ENCODE measurements around the gene PTPN14. TPM values are rescaled to one million over a fixed set of nuclear protein-coding genes. Genes with fewer than 3 reads are reported as not detected.
"Not testable (repeated sequence)": the region's sequence is repeated elsewhere in the genome, so short reads cannot be mapped to it uniquely, and the experiment has no call there.

The PTPN14 gene
- total RNA-seq, 2 donors from 2014 or later = 36.9 to 51.5 TPM

GRCh38 chr1:214494706-214495105 is 56.7 kb downstream of the PTPN14 start:
- DNase-seq (ENCODE audit: low spot score) = no peak
- intact Hi-C loops (cut with DNase I) = loop anchor here in 1 of 2 donors (10.0 kb wide), 1 partner anchor 120 kb away; no protein-coding TSS in a partner anchor

- not testable (repeated sequence) for DNase-seq (ENCODE audit: low spot score)
- intact Hi-C loops (cut with DNase I) = loop anchor here in 1 of 2 donors (10.0 kb wide), 1 partner anchor 119 kb away; no protein-coding TSS in a partner anchor
Observed at GRCh38 chr1:214494179-214494578, 57.2 kb downstream of the PTPN14 start.

GRCh38 chr1:214493126-214493796 is 58.1 kb downstream of the PTPN14 start:
- intact Hi-C loops (cut with DNase I) = loop anchor here in 1 of 2 donors (10.0 kb wide), 1 partner anchor 118 kb away; no protein-coding TSS in a partner anchor
- DNase-seq (ENCODE audit: low spot score) = no peak

- intact Hi-C loops (cut with DNase I) = loop anchor here in 1 of 2 donors (10.0 kb wide), 1 partner anchor 118 kb away; no protein-coding TSS in a partner anchor
- DNase-seq (ENCODE audit: low spot score) = no peak
Observed at GRCh38 chr1:214492401-214493075, 58.9 kb downstream of the PTPN14 start.

- no peak for DNase-seq (ENCODE audit: low spot score)
- intact Hi-C loops (cut with DNase I) = loop anchor here in 1 of 2 donors (10.0 kb wide), 1 partner anchor 117 kb away; no protein-coding TSS in a partner anchor
Observed at GRCh38 chr1:214491468-214492146, 59.8 kb downstream of the PTPN14 start.

- no peak for DNase-seq (ENCODE audit: low spot score)
- intact Hi-C loops (cut with DNase I) = no loop called here
Observed at GRCh38 chr1:214485151-214485550, 66.3 kb downstream of the PTPN14 start.

GRCh38 chr1:214483180-214483579 is 68.2 kb downstream of the PTPN14 start:
- DNase-seq (ENCODE audit: low spot score); intact Hi-C loops (cut with DNase I): not testable (repeated sequence)

GRCh38 chr1:214481983-214482634 is 69.3 kb downstream of the PTPN14 start:
- DNase-seq (ENCODE audit: low spot score) = not testable (repeated sequence)

GRCh38 chr1:214476986-214477870 is 74.2 kb downstream of the PTPN14 start:
- DNase-seq (ENCODE audit: low spot score) = no peak
- intact Hi-C loops (cut with DNase I) = no loop called here

More at GRCh38 chr1:214481983-214482634, 69.3 kb downstream of the PTPN14 start:
- intact Hi-C loops (cut with DNase I) = not testable (repeated sequence)

- DNase-seq (ENCODE audit: low spot score) = no peak
- intact Hi-C loops (cut with DNase I) = no loop called here
Observed at GRCh38 chr1:214476229-214476985, 75.0 kb downstream of the PTPN14 start.

GRCh38 chr1:214475746-214476145 is 75.7 kb downstream of the PTPN14 start:
- intact Hi-C loops (cut with DNase I) = no loop called here
- no peak for DNase-seq (ENCODE audit: low spot score)

- DNase-seq (ENCODE audit: low spot score) = no peak
- intact Hi-C loops (cut with DNase I) = no loop called here
Observed at GRCh38 chr1:214475331-214475730, 76.1 kb downstream of the PTPN14 start.

- no peak for DNase-seq (ENCODE audit: low spot score)
- intact Hi-C loops (cut with DNase I) = no loop called here
Observed at GRCh38 chr1:214474467-214474866, 76.9 kb downstream of the PTPN14 start.

GRCh38 chr1:214473862-214474261 is 77.5 kb downstream of the PTPN14 start:
- no peak for DNase-seq (ENCODE audit: low spot score)
- intact Hi-C loops (cut with DNase I) = no loop called here

GRCh38 chr1:214473387-214473786 is 78.0 kb downstream of the PTPN14 start:
- DNase-seq (ENCODE audit: low spot score) = no peak
- intact Hi-C loops (cut with DNase I) = no loop called here

GRCh38 chr1:214472364-214472763 is 79.0 kb downstream of the PTPN14 start:
- DNase-seq (ENCODE audit: low spot score) = no peak
- intact Hi-C loops (cut with DNase I) = no loop called here

- intact Hi-C loops (cut with DNase I) = no loop called here
- DNase-seq (ENCODE audit: low spot score) = no peak
Observed at GRCh38 chr1:214471458-214471857, 79.9 kb downstream of the PTPN14 start.

- no peak for DNase-seq (ENCODE audit: low spot score)
- intact Hi-C loops (cut with DNase I) = no loop called here
Observed at GRCh38 chr1:214470132-214470531, 81.3 kb downstream of the PTPN14 start.

All from posterior vena cava (tissue), 2 donors.